GM13976 (cell line): ENCODE measurements around the gene ATPAF2.

Experiments
- DNase-seq: peaks from one replicate; pipeline ENCODE4 v3.0.0; 2012; ENCODE audit warnings: low spot score
- in situ Hi-C: fragments of 300-500 bp; cut with MboI; formaldehyde crosslinking; loops from one replicate; pipeline ENCODE4 v1.12.0; 2022; ENCODE audit warnings: low sequenced_read_pairs, mixed read lengths, inconsistent platforms; ENCODE audit not compliant: unreplicated experiment
- TF ChIP-seq, protein P1 (sequence below): IDR thresholded peaks from 2 replicates; pipeline ENCODE4 v1.5.1; 2012; ENCODE audit warnings: borderline replicate concordance, mild to moderate bottlenecking; ENCODE audit not compliant: insufficient read depth; ENCODE audit errors: extremely low read depth, missing control alignments, control extremely low read depth

ATPAF2 gene

DNA sequence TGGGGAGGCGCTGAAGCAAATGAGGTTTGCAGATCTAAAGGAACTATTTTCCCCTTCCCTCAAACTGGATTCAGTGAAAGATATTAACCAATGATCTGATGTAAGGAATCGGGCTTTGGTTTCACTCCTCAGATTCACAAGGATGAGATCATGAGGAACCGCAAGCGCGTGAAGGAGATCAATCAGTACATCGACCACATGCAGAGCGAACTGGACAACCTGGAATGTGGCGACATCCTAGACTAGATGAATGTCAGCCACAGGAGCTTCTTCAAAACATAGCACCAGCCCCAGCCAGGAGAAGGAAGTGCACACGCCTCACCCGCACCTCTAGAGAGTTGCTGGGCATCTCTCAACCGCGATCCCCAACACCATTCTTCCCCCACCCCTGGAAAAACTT, 22.5 kb downstream of the ATPAF2 start:
- in situ Hi-C loops: no loop called here
- TF ChIP-seq, protein P1, sequence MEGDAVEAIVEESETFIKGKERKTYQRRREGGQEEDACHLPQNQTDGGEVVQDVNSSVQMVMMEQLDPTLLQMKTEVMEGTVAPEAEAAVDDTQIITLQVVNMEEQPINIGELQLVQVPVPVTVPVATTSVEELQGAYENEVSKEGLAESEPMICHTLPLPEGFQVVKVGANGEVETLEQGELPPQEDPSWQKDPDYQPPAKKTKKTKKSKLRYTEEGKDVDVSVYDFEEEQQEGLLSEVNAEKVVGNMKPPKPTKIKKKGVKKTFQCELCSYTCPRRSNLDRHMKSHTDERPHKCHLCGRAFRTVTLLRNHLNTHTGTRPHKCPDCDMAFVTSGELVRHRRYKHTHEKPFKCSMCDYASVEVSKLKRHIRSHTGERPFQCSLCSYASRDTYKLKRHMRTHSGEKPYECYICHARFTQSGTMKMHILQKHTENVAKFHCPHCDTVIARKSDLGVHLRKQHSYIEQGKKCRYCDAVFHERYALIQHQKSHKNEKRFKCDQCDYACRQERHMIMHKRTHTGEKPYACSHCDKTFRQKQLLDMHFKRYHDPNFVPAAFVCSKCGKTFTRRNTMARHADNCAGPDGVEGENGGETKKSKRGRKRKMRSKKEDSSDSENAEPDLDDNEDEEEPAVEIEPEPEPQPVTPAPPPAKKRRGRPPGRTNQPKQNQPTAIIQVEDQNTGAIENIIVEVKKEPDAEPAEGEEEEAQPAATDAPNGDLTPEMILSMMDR: no peak
- DNase-seq: no peak

DNA sequence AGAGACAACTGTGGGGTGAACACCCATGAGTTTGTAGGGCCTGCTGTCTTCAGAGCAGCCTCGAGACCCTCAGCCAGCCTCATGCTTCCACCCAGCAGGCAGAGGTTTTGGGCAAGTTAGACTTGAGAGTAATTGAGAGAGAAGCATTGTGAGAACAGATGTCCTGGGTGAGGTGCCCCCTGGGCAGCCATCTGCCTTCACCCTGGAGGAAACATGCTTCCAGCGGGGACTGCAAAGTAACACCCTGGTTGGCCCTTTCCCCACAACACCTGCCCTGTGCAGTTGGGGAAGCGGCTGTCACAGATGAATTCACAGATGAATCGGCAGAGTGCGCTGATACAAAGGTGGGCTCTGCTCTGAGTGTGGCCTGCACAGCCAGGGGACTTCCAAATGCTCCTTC, 23.4 kb downstream of the ATPAF2 start:
- TF ChIP-seq, protein P1: no peak
- DNase-seq: no peak
- in situ Hi-C loops: no loop called here

- TF ChIP-seq, protein P1: no peak
Measured at GRCh38 chr17:18014006-18014405, 25.0 kb downstream of the ATPAF2 start.

DNA sequence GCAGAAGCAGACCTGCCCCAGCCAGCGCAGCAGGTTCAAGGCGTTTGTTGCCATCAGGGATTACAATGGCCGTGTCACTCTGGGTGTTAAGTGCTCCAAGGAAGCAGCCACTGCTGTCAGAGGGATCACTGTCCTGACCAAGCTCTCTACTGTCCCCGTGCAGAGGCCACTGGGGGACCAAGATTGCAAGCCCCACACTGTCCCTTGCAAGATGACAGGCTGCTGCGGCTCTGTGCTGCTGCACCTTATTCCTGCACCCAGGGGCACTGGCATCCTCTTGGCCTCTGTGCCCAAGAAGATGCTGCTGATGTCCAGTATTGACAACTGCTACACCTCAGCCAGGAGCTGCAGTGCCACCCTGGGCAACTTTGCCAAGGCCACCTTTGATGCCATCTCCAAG, 27.7 kb downstream of the ATPAF2 start:
- TF ChIP-seq, protein P1: no peak
- in situ Hi-C loops: no loop called here

More at GRCh38 chr17:18014006-18014405, 25.0 kb downstream of the ATPAF2 start:
- no peak for DNase-seq
- in situ Hi-C loops: no loop called here

GRCh38 chr17:18009609-18010420, 29.2 kb downstream of the ATPAF2 start:
- in situ Hi-C loops: no loop called here
- TF ChIP-seq, protein P1: no peak
- DNase-seq: no peak

More for the DNA sequence above, 27.7 kb downstream of the ATPAF2 start:
- DNase-seq: no peak

DNA sequence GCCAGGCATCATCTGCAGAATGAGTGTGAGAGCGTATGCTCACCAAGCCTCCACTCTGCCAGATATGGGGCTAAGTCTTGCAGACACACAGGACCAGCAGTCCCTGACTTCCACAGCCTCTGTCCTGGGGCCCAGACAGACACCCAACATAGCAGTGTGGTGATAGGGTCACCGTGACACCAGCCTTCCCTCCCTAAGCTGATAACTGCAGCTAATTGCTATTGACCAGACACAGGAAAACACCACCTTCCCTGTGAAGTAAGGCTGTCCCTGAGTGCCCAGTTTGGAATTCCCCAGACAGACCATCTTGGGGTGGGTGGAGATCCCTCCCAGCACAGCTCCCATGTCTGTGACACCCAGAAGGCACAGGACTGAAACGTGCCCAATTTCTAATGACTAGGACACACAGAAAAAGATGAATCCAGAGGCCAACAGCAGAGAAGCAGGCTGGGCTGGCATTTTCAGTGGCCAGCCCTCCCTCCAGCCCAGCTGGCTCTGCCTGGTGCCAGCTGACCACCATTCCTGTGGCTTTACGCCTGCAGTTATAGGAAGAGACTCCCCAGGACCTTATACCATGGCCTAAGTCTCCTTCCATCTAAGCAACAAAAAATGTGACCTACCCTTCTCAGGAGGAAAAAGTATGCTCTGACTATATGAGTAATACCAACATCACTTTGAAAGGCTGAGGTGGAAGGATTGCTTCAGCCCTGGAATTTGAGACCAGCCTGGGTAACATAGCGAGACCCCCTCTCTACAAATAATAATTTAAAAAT, 30.3 kb downstream of the ATPAF2 start:
- TF ChIP-seq, protein P1: no peak
- in situ Hi-C loops: no loop called here
- DNase-seq: no peak
